WTC11 (cell line): Measurements from ENCODE around the gene NKAIN2. TPM values are rescaled to one million over a fixed set of nuclear protein-coding genes. Genes with fewer than 3 reads are reported as not detected.

Experiments
- ATAC-seq: fragments of 200-7000 bp; cut with Tn5 transposase; 2 replicates; pipeline ENCODE4 v1.10.0; 2021; ENCODE audit warnings: mild to moderate bottlenecking, moderate library complexity
- CTCF ChIA-PET: fragments of 300-600 bp; sonication (Branson Sonifier 250); formaldehyde crosslinking; loops from one replicate; lab custom pipeline; 2021; ENCODE audit warnings: antibody characterized with exemption; lab: Charles Lee
- POLR2A ChIA-PET: fragments of 350-600 bp; sonication (Branson Sonifier 250); formaldehyde crosslinking; loops from one replicate; lab custom pipeline; 2021; ENCODE audit warnings: antibody characterized with exemption; lab: Charles Lee
- DNase-seq: peaks from one replicate; pipeline ENCODE4 v3.0.0; 2021; ENCODE audit warnings: low spot score
- H3K27ac Mint-ChIP-seq: 2 replicates; pipeline ENCODE4 v1.8.0; 2021; ENCODE audit warnings: mixed read lengths
- H3K27me3 Mint-ChIP-seq: 2 replicates; pipeline ENCODE4 v1.8.0; 2021; ENCODE audit warnings: low read depth, mild to moderate bottlenecking, moderate library complexity, mixed read lengths
- H3K36me3 Mint-ChIP-seq: 2 replicates; pipeline ENCODE4 v1.8.0; 2021; ENCODE audit warnings: mixed read lengths
- H3K4me1 Mint-ChIP-seq: 2 replicates; pipeline ENCODE4 v1.8.0; 2022; ENCODE audit warnings: mixed read lengths
- H3K4me3 Mint-ChIP-seq: 2 replicates; pipeline ENCODE4 v1.8.0; 2021; ENCODE audit warnings: mild to moderate bottlenecking, moderate library complexity, mixed read lengths
- H3K9me3 Mint-ChIP-seq: 2 replicates; pipeline ENCODE4 v1.8.0; 2021; ENCODE audit warnings: mixed read lengths
- AR ChIP-seq: fragments of 250-450 bp; sonication (Bioruptor Pico); IDR thresholded peaks from 2 replicates; pipeline ENCODE4 v1.9.0; 2021; ENCODE audit warnings: mild to moderate bottlenecking
- ATF3 ChIP-seq: sonication (generic); formaldehyde crosslinking; conservative IDR thresholded peaks from 2 replicates; pipeline ENCODE4 v1.8.1; 2022; ENCODE audit warnings: mild to moderate bottlenecking, missing genetic modification reagents
- CREB1 ChIP-seq: sonication (generic); formaldehyde crosslinking; IDR thresholded peaks from 2 replicates; pipeline ENCODE4 v1.8.0; 2023; ENCODE audit warnings: mild to moderate bottlenecking, missing genetic modification reagents
- ERG ChIP-seq: fragments of 250-450 bp; sonication (Bioruptor Pico); IDR thresholded peaks from 2 replicates; pipeline ENCODE4 v1.8.0; 2021; ENCODE audit warnings: mild to moderate bottlenecking
- ETV6 ChIP-seq: sonication (generic); formaldehyde crosslinking; IDR thresholded peaks from 2 replicates; pipeline ENCODE4 v1.8.1; 2022; ENCODE audit warnings: mild to moderate bottlenecking, missing genetic modification reagents
- FOXJ3 ChIP-seq: sonication (generic); formaldehyde crosslinking; IDR thresholded peaks from 2 replicates; pipeline ENCODE4 v1.9.0; 2021; ENCODE audit warnings: missing genetic modification reagents, mild to moderate bottlenecking, borderline replicate concordance
- FOXP4 ChIP-seq: sonication (generic); formaldehyde crosslinking; IDR thresholded peaks from 2 replicates; pipeline ENCODE4 v1.8.0; 2022; ENCODE audit warnings: mild to moderate bottlenecking, missing genetic modification reagents
- GTF2I ChIP-seq: fragments of 250-450 bp; sonication (Bioruptor Pico); conservative IDR thresholded peaks from 2 replicates; pipeline ENCODE4 v1.4.0; 2021; ENCODE audit warnings: mild to moderate bottlenecking
- HMGA2 ChIP-seq: fragments of 250-450 bp; sonication (Bioruptor Pico); IDR thresholded peaks from 2 replicates; pipeline ENCODE4 v1.4.0; 2021; ENCODE audit warnings: mild to moderate bottlenecking, moderate library complexity
- IRF2 ChIP-seq: sonication (generic); formaldehyde crosslinking; IDR thresholded peaks from 2 replicates; pipeline ENCODE4 v1.8.0; 2022; ENCODE audit warnings: low read depth, missing genetic modification reagents, borderline replicate concordance
- JUN ChIP-seq: sonication (generic); formaldehyde crosslinking; IDR thresholded peaks from 2 replicates; pipeline ENCODE4 v1.8.0; 2023; ENCODE audit warnings: mild to moderate bottlenecking, missing genetic modification reagents
- NR3C1 ChIP-seq: sonication (generic); formaldehyde crosslinking; conservative IDR thresholded peaks from 2 replicates; pipeline ENCODE4 v1.8.1; 2023; ENCODE audit warnings: low read depth, mild to moderate bottlenecking, missing genetic modification reagents
- PRRX2 ChIP-seq: fragments of 250-450 bp; sonication (Bioruptor Pico); IDR thresholded peaks from 2 replicates; pipeline ENCODE4 v1.8.0; 2021; ENCODE audit warnings: mild to moderate bottlenecking
- RELA ChIP-seq: sonication (generic); formaldehyde crosslinking; IDR thresholded peaks from 2 replicates; pipeline ENCODE4 v1.8.1; 2022; ENCODE audit warnings: missing genetic modification reagents, mild to moderate bottlenecking, borderline replicate concordance
- RORB ChIP-seq: fragments of 250-450 bp; sonication (Bioruptor Pico); IDR thresholded peaks from 2 replicates; pipeline ENCODE4 v1.9.0; 2021; ENCODE audit warnings: mild to moderate bottlenecking
- TP53 ChIP-seq: sonication (generic); formaldehyde crosslinking; IDR thresholded peaks from 2 replicates; pipeline ENCODE4 v1.8.1; 2023; ENCODE audit warnings: mild to moderate bottlenecking, missing genetic modification reagents
- ZNF121 ChIP-seq: sonication (generic); formaldehyde crosslinking; IDR thresholded peaks from 2 replicates; pipeline ENCODE4 v1.8.0; 2023; ENCODE audit warnings: missing genetic modification reagents
- ZNF232 ChIP-seq: sonication (generic); formaldehyde crosslinking; IDR thresholded peaks from 2 replicates; pipeline ENCODE4 v1.8.0; 2022; ENCODE audit warnings: mild to moderate bottlenecking, missing genetic modification reagents
- ZNF263 ChIP-seq: sonication (generic); formaldehyde crosslinking; IDR thresholded peaks from 2 replicates; pipeline ENCODE4 v1.8.1; 2022; ENCODE audit warnings: low read depth, mild to moderate bottlenecking, moderate library complexity, missing genetic modification reagents
- ZNF281 ChIP-seq: sonication (generic); formaldehyde crosslinking; IDR thresholded peaks from 2 replicates; pipeline ENCODE4 v1.8.0; 2023; ENCODE audit warnings: mild to moderate bottlenecking, missing genetic modification reagents
- ZNF396 ChIP-seq: fragments of 250-450 bp; sonication (Bioruptor Pico); IDR thresholded peaks from 2 replicates; pipeline ENCODE4 v1.8.0; 2021; ENCODE audit warnings: mild to moderate bottlenecking, moderate library complexity, borderline replicate concordance
- ZNF423 ChIP-seq: fragments of 250-450 bp; sonication (Bioruptor Pico); IDR thresholded peaks from 2 replicates; pipeline ENCODE4 v2.1.2; 2022; ENCODE audit warnings: mild to moderate bottlenecking, moderate library complexity
- ZNF425 ChIP-seq: fragments of 250-450 bp; sonication (Bioruptor Pico); conservative IDR thresholded peaks from 2 replicates; pipeline ENCODE4 v1.9.0; 2021; ENCODE audit warnings: mild to moderate bottlenecking
- total RNA-seq: library from RNA; stranded (reverse); gene quantifications from 3 replicates; pipeline ENCODE4 v1.2.3, GENCODE V29; 2021

The NKAIN2 gene
- total RNA-seq, 1 experiment from 2014 or later, result 0.33 TPM

GRCh38 chr6:124858564-124858963 is 1054.9 kb downstream of the NKAIN2 start:
- Mint-ChIP-seq H3K27me3 (no peaks in the 10 kb centered on the region), H3K27ac (no peak overlapping the region), H3K4me3 (no peak overlapping the region), H3K9me3 (peaks cover 7% of the 10 kb centered on the region), H3K4me1 (peaks cover 5% of the 10 kb centered on the region; the same call in 1 of the 2 replicates), H3K36me3 (peaks cover 5% of the 10 kb centered on the region)
- TF ChIP-seq PRRX2 (no peak), ZNF423 (no peak), NR3C1 (no peak), ZNF281 (no peak), ZNF232 (CRISPR knock-in tag) (no peak), AR (CRISPR knock-in tag) (no peak), TP53 (CRISPR knock-in tag) (no peak), RELA (no peak), RORB (CRISPR knock-in tag) (no peak), ZNF121 (CRISPR knock-in tag) (no peak), FOXJ3 (no peak), CREB1 (no peak), JUN (CRISPR knock-in tag) (no peak), ZNF263 (CRISPR knock-in tag) (no peak)
- ATAC-seq, result no peak
- ChIA-PET POLR2A (no interaction called here), CTCF (no interaction called here)
- no peak for DNase-seq

- POLR2A ChIA-PET, result no interaction called here
- peaks cover 5% of the 10 kb centered on the region for H3K36me3 Mint-ChIP-seq
- H3K27ac Mint-ChIP-seq, result no peak overlapping the region
- no peak for TF ChIP-seq IRF2 (CRISPR knock-in tag)
- TF ChIP-seq HMGA2 (CRISPR knock-in tag), result peak; percentile 96
- TF ChIP-seq, all 79 proteins: peak for 1
- Mint-ChIP-seq H3K4me3 (no peak overlapping the region), H3K4me1 (peaks cover 5% of the 10 kb centered on the region; the same call in 1 of the 2 replicates), H3K27me3 (no peaks in the 10 kb centered on the region), H3K9me3 (peaks cover 7% of the 10 kb centered on the region)
- DNase-seq (no peak), ATAC-seq (no peak)
- CTCF ChIA-PET, result no interaction called here
These were observed 1055.7 kb downstream of the NKAIN2 start for GRCh38 chr6:124859366-124859765.

- H3K4me3 Mint-ChIP-seq, result no peak overlapping the region
- ATAC-seq (no peak), DNase-seq (no peak)
- ChIA-PET CTCF (no interaction called here), POLR2A (no interaction called here)
- no peak overlapping the region for H3K27ac Mint-ChIP-seq
- peaks cover 7% of the 10 kb centered on the region for H3K9me3 Mint-ChIP-seq
- no peaks in the 10 kb centered on the region for H3K4me1 Mint-ChIP-seq
- H3K27me3 Mint-ChIP-seq, result no peaks in the 10 kb centered on the region
- peaks cover 5% of the 10 kb centered on the region for H3K36me3 Mint-ChIP-seq
- TF ChIP-seq GTF2I (CRISPR knock-in tag) (no peak), ETV6 (CRISPR knock-in tag) (no peak), FOXP4 (CRISPR knock-in tag) (no peak), ATF3 (CRISPR knock-in tag) (no peak), ZNF425 (CRISPR knock-in tag) (no peak), ZNF396 (CRISPR knock-in tag) (no peak), ERG (no peak), IRF2 (CRISPR knock-in tag) (no peak)
These were observed 1062.4 kb downstream of the NKAIN2 start for GRCh38 chr6:124866040-124866439.
